Loucy (cell line): ENCODE results near the gene KCNJ18.
"Not testable (repeated sequence)": the region's sequence is repeated elsewhere in the genome, so short reads cannot be mapped to it uniquely, and the experiment has no call there.

Experiments used
- H2AFZ ChIP-seq: fragments of 200-600 bp; sonication (generic); 2 replicates; pipeline ENCODE4 v1.6.0; 2016; ENCODE audit warnings: antibody characterized with exemption, mild to moderate bottlenecking, low read length, moderate library complexity
- H3F3A ChIP-seq: fragments of 200-600 bp; 2 replicates; pipeline ENCODE4 v1.6.0; 2016; ENCODE audit warnings: antibody characterized with exemption, low read depth, mild to moderate bottlenecking
- H3K27me3 ChIP-seq: fragments of 200-600 bp; sonication (generic); 2 replicates; pipeline ENCODE4 v1.6.1; 2014; ENCODE audit warnings: low read length, mild to moderate bottlenecking; ENCODE audit not compliant: insufficient read depth, poor library complexity, severe bottlenecking
- H3K36me3 ChIP-seq: fragments of 200-600 bp; sonication (generic); 2 replicates; pipeline ENCODE4 v1.6.1; 2016; ENCODE audit warnings: low read length; ENCODE audit not compliant: insufficient read depth
- H3K4me1 ChIP-seq: fragments of 200-600 bp; sonication (generic); 2 replicates; pipeline ENCODE4 v1.5.1; 2014; ENCODE audit warnings: low read length, mild to moderate bottlenecking; ENCODE audit not compliant: insufficient read depth, poor library complexity, severe bottlenecking
- H3K4me2 ChIP-seq: fragments of 200-600 bp; sonication (generic); 2 replicates; pipeline ENCODE4 v1.6.0; 2014; ENCODE audit warnings: antibody characterized with exemption, low read length, low read depth, mild to moderate bottlenecking; ENCODE audit not compliant: poor library complexity, severe bottlenecking
- H3K4me3 ChIP-seq: fragments of 200-600 bp; sonication (generic); 2 replicates; pipeline ENCODE4 v1.5.1; 2014; ENCODE audit warnings: low read length, mild to moderate bottlenecking, mixed read lengths; ENCODE audit not compliant: poor library complexity, severe bottlenecking
- H3K79me2 ChIP-seq: fragments of 200-600 bp; sonication (generic); 2 replicates; pipeline ENCODE4 v1.6.1; 2014; ENCODE audit warnings: low read length; ENCODE audit not compliant: insufficient read depth
- H3K9ac ChIP-seq: fragments of 200-600 bp; sonication (generic); 2 replicates; pipeline ENCODE4 v1.6.0; 2014; ENCODE audit warnings: mild to moderate bottlenecking, low read depth, low read length, moderate library complexity; ENCODE audit not compliant: poor library complexity, severe bottlenecking
- H3K9me2 ChIP-seq: fragments of 200-600 bp; sonication (generic); replicated peaks from 2 replicates; pipeline ENCODE4 v1.6.1; 2016; ENCODE audit warnings: low read depth, low read length, mixed read lengths
- H3K9me3 ChIP-seq: fragments of 200-600 bp; sonication (generic); 2 replicates; pipeline ENCODE4 v1.6.1; 2014; ENCODE audit warnings: mild to moderate bottlenecking, antibody characterized with exemption, low read length, low read depth; ENCODE audit not compliant: insufficient read depth
- H4K20me1 ChIP-seq: fragments of 200-600 bp; sonication (generic); 2 replicates; pipeline ENCODE4 v1.6.0; 2014; ENCODE audit warnings: antibody characterized with exemption, low read length, mild to moderate bottlenecking; ENCODE audit not compliant: insufficient read depth, poor library complexity, severe bottlenecking

The KCNJ18 gene

GRCh38 chr17:21738241-21738640 is 45.9 kb downstream of the KCNJ18 start:
- not testable (repeated sequence) for H3K9ac ChIP-seq, H3K4me2 ChIP-seq, H3F3A ChIP-seq, H3K79me2 ChIP-seq, H3K27me3 ChIP-seq, H2AFZ ChIP-seq, H3K9me3 ChIP-seq, H3K4me1 ChIP-seq, H3K36me3 ChIP-seq, H3K9me2 ChIP-seq, H4K20me1 ChIP-seq, H3K4me3 ChIP-seq

DNA sequence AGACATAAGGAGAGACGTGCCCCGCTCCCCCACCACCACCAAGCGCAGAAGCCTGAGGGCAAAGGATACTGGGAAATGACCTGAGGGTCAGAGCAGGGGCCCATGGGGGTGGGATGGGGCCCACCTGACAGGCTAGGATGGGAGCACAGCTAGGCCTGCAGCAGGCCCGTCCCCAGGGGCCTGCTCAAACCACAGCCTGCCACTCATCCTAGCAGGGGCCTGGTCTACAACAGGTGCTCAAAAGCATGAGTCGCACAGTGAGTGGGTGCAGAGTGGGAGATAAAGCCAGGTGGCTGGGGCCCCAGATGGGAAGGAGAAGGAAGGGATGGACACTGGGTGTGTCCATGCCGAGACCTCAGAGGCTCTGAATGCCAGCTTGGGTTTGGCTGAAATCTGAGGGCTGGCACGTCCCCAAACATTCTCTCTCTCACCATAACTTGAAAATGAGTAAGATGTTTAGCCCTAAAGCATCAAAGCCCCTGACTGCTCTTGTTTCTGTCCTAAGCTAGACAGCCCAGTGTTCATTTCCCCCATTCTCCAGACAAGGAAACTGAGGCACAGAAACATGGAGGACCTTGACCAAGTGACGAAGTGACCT is 46.7 kb downstream of the KCNJ18 start:
- H3K4me1 ChIP-seq, H3K4me2 ChIP-seq, H3K9me2 ChIP-seq: not testable (repeated sequence)

DNA sequence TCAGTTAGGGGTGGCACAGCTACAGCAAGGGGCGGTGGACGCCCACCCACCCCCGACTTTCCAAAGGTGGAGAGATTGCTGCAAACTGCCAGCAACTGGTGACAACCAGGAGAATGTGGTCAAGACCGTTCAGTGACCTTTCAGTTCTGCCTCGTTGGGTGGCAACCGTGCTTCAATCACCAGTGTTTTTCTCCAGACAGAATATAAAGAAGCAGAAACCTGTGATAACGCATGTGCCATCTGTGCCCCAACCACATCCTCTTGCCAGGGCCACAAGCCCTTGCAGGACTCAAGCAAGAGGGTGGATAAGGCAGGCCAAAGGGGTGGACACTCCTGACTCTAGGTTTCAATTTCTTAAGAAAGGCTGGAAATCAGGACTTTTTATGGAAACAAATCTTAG is 47.2 kb downstream of the KCNJ18 start:
- not testable (repeated sequence) for H3F3A ChIP-seq, H3K36me3 ChIP-seq, H3K4me2 ChIP-seq, H3K79me2 ChIP-seq, H3K4me3 ChIP-seq, H3K27me3 ChIP-seq, H3K4me1 ChIP-seq, H4K20me1 ChIP-seq, H3K9me3 ChIP-seq, H2AFZ ChIP-seq, H3K9me2 ChIP-seq, H3K9ac ChIP-seq

More for the DNA sequence above, 46.7 kb downstream of the KCNJ18 start:
- not testable (repeated sequence) for H4K20me1 ChIP-seq, H3K27me3 ChIP-seq, H3K36me3 ChIP-seq, H3K79me2 ChIP-seq, H3K9me3 ChIP-seq, H2AFZ ChIP-seq, H3K9ac ChIP-seq, H3K4me3 ChIP-seq, H3F3A ChIP-seq

DNA sequence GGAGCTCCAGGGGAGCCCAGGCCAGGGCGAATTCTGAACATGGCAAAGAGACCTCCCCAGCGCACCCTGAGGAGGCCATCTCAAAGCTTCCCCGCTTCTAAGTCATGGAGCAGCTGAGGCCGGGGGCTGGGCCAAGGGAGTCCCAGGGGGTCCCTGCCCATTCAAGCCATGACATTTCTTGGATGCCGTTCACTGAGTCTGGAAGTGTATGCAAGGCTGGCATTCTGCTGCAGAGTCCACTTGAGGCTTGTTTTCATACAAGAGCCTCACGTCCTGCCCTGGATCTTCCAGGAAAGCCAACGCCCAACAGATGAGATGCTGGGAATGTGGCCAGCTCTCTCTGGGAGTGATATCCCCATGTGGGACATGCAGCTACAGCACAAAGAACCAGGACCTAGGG is 48.5 kb downstream of the KCNJ18 start:
- H4K20me1 ChIP-seq, H3K9me3 ChIP-seq, H3K4me2 ChIP-seq, H3K4me1 ChIP-seq, H3F3A ChIP-seq, H2AFZ ChIP-seq, H3K9me2 ChIP-seq, H3K79me2 ChIP-seq, H3K36me3 ChIP-seq, H3K4me3 ChIP-seq, H3K27me3 ChIP-seq, H3K9ac ChIP-seq: not testable (repeated sequence)

DNA sequence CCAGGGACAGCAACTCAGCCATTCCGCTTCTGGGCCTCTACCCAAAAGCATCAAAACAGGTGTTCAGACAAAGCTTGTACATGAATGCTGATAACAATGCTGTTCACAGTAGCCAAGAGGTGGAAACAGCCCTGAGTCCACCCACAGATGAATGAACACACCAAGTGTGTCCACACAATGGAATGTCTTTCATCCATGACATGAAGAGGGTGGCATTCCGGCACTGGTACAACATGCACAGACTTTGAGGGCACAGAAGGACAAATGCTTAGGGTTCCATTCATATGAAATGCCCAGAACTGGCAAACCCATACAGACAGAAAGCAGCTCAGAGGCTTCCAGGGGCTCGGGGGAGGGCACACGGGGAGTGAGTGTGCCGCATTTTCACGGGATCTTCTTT is 49.2 kb downstream of the KCNJ18 start:
- H4K20me1 ChIP-seq, H3K4me1 ChIP-seq, H2AFZ ChIP-seq, H3K36me3 ChIP-seq, H3F3A ChIP-seq, H3K79me2 ChIP-seq, H3K4me3 ChIP-seq, H3K4me2 ChIP-seq, H3K9me3 ChIP-seq, H3K27me3 ChIP-seq, H3K9ac ChIP-seq, H3K9me2 ChIP-seq: not testable (repeated sequence)
